GM19455 (cell line): Measurements from ENCODE around the gene SLX4.

Source experiments
- ATAC-seq: cut with Tn5 transposase; IDR thresholded peaks from one replicate; pipeline ENCODE4 v1.9.1; 2021; ENCODE audit not compliant: unreplicated experiment

SLX4 gene

GRCh38 chr16:3561626-3562025 lies 49.8 kb downstream of the SLX4 start:
- ATAC-seq: no peak

DNA sequence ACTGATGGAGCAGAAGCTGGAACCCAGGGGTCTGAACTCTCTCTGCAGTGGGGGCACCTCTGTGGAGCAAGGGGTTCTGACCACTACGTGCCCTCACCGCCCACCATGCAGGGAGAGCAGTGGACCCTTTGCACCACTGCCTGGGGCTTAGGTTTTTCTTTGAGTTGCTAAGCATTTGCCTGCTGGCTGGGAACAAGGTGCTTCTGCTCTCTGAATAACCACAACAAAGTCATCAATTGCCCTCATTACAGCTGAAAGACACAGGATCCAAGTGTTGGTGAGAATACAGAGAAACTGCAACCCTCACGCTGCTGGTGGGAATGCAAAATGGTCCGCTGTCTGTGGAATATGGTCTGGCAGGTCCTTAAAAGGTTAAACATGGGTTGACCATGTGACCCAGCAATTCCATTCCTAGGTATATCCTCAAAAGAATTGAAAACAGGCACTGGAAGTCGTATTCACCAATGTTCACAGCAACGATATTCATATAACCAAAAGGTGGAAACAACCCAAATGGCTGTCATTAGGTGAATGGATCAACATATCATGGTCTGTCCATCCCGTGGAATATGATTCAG lies 57.0 kb downstream of the SLX4 start:
- ATAC-seq: no peak

DNA sequence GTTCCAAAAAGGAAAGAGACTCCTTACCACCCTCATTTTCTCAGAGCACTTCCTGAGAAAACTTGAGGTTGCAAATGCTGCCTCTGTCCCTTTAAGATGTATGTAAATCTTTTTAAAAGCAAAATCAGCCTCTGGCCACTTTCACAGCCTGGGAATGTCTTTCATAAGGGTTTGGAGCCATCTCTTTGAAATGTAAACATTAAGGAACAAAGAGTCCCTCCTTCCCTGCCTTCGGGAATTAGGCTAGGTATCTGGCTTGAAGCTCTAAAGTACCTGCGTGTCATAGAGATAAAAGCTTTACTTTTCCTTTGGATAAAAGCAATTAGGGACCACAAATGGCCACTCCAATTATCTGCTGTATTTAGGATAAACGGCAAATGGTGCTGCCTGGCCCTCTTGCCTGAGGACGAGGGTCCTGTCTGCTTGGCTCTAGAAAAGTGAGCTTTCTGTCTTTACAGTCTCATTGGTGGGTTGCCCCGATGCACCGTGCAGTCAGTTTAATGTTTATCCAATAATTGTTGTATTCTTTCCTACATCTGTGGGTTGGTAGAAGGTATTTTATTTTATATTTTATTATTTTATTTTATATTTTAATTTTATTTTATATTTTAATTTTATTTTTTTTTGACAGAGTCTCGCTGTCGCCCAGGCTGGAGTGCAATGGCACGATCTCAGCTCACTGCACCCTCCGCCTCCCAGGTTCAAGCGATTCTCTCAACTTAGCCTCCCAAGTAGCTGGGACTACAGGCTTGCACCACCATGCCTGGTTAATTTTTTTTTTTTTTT lies 58.1 kb downstream of the SLX4 start:
- ATAC-seq: no peak

- ATAC-seq: no peak
These were observed 60.3 kb downstream of the SLX4 start for GRCh38 chr16:3550851-3551847.

- no peak for ATAC-seq
These were observed 61.5 kb downstream of the SLX4 start for GRCh38 chr16:3549906-3550305.

DNA sequence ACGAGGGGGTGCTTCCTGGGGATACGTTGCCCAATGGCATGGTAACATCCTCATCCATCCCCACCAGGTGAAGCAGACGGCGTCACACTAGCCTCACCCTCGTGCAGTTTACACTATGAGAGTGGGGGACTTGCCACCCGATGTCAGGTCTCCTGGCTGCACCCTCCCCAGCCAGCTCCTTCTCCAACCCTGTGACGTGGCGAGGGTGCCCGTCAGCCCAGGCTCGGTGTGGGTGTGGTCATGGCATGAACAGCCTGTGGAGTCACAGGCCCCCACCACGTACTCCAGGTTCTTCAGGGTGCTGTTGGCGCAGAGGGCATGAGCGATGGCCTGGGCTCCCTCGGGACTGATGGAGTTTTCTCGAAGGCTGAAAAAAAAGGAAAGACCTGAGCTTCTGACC lies 62.5 kb downstream of the SLX4 start:
- no peak for ATAC-seq

- ATAC-seq: no peak
These were observed 63.0 kb downstream of the SLX4 start for GRCh38 chr16:3548445-3548844.

DNA sequence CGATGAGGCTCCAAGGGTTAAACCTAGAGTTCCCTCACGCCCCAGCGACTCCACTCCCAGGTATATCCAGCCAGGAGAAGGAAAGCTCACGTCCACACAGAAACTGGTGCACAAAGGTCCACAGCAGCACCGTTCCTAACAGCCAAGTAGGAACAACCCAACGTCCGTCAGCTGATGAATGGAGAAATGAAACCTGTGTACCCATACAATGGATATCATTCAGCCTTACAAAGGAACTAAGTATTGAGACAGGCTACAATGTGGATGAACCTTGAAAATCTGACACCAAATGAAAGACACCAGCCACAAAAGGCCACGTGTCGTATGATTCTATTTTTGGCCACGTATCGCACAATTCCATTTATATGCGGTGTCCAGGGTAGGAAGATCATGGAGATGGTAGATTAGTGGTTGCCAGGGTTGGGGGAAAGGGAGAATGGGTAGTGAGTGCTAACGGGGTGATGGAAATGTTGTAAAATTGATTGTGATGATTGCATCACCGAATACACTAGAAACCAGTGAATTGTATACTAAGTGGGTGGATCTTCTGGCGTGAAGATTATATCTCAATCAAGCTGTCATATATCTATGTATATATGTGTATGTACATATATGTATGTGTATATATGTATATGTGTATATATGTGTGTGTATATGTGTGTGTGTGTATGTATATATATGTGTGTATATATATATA lies 64.3 kb downstream of the SLX4 start:
- no peak for ATAC-seq

DNA sequence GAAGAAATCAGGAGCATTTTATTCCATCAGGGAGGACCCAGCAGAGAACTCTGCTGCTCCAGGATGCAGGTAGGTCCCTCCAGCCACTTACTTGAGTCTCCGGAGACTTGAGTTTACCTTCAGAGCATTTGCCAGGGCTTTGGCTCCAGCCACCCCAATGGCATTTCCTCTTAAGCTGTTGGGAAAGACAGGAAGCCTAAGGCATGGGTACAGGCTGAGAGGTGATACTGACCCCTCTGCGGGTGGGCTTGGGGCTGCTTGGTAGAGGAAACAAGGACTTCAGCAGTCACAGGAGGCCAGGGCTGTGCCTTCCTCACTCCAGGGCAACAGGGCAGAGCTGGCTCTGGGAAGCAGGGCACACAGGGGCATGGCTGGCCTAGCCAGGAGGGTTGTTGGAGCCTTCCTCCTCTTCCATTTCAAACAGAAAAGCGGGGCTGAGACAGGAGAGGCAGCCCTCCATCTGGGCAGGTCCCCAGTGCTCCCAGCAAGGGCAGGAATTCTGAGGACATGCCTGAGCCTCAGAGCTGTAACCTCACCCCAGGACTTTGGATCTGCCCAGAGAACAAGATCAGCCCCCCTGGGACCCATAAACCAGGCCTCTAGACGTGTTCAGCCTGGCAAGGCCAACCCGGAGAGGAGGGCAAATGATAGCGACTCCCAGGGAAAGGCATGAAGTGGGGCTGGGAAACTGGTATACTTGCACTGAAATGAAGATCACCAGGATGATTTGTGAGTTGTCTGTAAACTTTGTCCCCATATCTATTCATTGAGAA lies 68.6 kb downstream of the SLX4 start:
- ATAC-seq: no peak

- no peak for ATAC-seq
These were observed 69.8 kb downstream of the SLX4 start for GRCh38 chr16:3541527-3542155.

DNA sequence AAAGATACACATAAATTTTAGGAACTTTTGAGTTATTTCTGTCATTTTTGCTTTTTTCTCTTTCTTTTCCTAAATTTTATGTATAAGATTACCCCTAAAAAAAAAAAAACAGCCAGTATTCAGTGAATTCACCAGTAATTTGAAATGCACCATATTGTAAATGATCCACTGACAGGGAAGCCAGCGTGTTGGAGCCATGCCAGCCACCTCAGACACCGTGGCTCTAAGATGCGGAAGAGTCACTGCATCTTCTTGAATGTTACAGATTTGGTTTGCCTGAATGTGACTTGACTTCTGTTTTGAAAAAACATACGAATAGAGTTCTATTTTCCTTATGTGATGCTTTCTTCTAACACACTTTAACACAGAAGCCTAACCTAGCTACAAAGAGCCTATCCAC lies 73.2 kb downstream of the SLX4 start:
- ATAC-seq: no peak

DNA sequence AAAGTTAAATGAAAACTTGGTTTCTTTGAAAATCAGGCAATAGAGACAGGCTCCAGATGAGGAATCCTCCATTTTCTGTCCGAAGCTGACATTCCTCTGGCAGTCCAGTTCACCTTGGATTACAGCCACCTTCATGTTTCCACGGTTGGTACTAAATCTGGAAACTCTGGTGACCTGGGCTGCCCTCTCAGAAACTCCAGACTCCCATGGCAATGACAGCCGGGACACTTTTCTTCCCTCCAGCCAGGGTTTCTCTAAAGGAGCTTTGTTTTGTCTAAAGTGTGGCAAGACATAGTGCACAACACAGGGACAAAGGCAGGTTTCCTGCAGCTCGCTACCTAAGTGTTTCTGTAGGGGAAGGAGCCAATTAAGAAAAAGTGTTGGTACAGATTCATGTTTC lies 74.6 kb downstream of the SLX4 start:
- no peak for ATAC-seq

GRCh38 chr16:3536271-3536731 lies 75.1 kb downstream of the SLX4 start:
- ATAC-seq: no peak

DNA sequence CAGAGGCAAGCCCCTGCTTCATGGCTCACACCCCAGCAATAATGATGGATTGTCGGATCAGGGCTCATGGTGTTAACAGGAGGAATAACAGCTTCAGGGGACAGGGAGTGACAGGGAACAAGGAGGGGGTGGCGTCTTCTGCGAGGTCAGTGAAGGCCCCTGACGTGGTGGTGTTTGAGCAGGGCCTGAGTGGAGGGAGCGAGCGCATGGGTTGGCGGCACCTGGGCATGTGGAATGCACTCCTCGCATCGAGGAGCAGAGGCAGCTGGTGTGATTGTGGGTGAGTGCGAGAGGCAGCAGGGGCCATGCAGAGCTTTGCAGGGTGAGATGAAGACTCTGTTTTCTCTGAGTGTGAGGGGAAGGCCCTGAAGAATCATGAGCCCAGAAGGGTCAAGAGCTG lies 77.3 kb downstream of the SLX4 start:
- ATAC-seq: no peak

GRCh38 chr16:3532741-3533140 lies 78.7 kb downstream of the SLX4 start:
- no peak for ATAC-seq
